Peyer's patch (tissue), 4 donors: ENCODE measurements around the gene PHTF1.

ENCODE experiments used
- CTCF ChIP-seq, 6 experiments: fragments of 450-650 bp in 4 of 6; fragments of 200-600 bp in 2 of 6; sonication (generic) in 1 of 6; IDR thresholded peaks; one replicate each; pipeline ENCODE4 v1.5.1; 2017 to 2019; ENCODE audit warnings: antibody characterized with exemption in 6 of 6, mild to moderate bottlenecking in 3 of 6, moderate library complexity in 1 of 6
- POLR2A ChIP-seq, 2 donors: fragments of 450-650 bp; IDR thresholded peaks; one replicate each; pipeline ENCODE4 v1.5.1; 2017; ENCODE audit warnings: antibody characterized with exemption in 2 of 2, mild to moderate bottlenecking in 2 of 2, moderate library complexity in 2 of 2

GRCh38 chr1:113751516-113751915 is 7.8 kb downstream of the PHTF1 start:
- TF ChIP-seq CTCF (IDR thresholded peaks at IDR 0.05) (no peak), POLR2A (IDR thresholded peaks at IDR 0.05) (no peak)
